ENCODE results near the gene NCOR2. TPM values are rescaled to one million over a fixed set of nuclear protein-coding genes. Genes with fewer than 3 reads are reported as not detected.

The NCOR2 gene
- total RNA-seq, 8 experiments from 2014 or later: 17.9 to 125 (median 24.7) TPM

- WGBS, 10 experiments: 20 to 88% (median 57%) methylated on average over 1 to 8 of the region's 10 CpGs; no CpG with 5 or more reads in 2 of the 10 experiments
- Histone ChIP-seq H3K27ac (no peak overlapping the region), H3K4me3 (no peak overlapping the region), H3K4me1 (replicated peaks in 1 of 2) (peaks cover 48 to 55% of the 10 kb centered on the region in 2 donors)
- in situ Hi-C loops (cut with MboI; ENCODE audit: low pct_unique_long_range_greater_than_20kb in 2 of 9, low sequenced_read_pairs in 9 of 9, unreplicated experiment in 9 of 9): loop anchor here in 7 of 9 experiments (25.0 kb wide), 2 partner anchors 176 to 201 kb away; no protein-coding TSS in a partner anchor
- ATAC-seq (replicated peaks in 6 of 8): no peak
Observed at GRCh38 chr12:124561231-124561630, 6.2 kb downstream of the NCOR2 start.

GRCh38 chr12:124560146-124560890, 7.1 kb downstream of the NCOR2 start:
- H3K4me1 ChIP-seq (replicated peaks in 1 of 2): peaks cover 48 to 55% of the 10 kb centered on the region in 2 donors
- WGBS, 10 experiments: 1 to 100% (median 67%) methylated on average over 1 to 20 of the region's 21 CpGs
- no peak overlapping the region for H3K27ac ChIP-seq
- no peak overlapping the region for H3K4me3 ChIP-seq
- ATAC-seq (replicated peaks in 6 of 8): peak in 2 of 8 experiments; percentile 12 to 71
- in situ Hi-C loops (cut with MboI; ENCODE audit: low pct_unique_long_range_greater_than_20kb in 2 of 9, low sequenced_read_pairs in 9 of 9, unreplicated experiment in 9 of 9): loop anchor here in 7 of 9 experiments (25.0 kb wide), 2 partner anchors 177 to 202 kb away; no protein-coding TSS in a partner anchor

DNA sequence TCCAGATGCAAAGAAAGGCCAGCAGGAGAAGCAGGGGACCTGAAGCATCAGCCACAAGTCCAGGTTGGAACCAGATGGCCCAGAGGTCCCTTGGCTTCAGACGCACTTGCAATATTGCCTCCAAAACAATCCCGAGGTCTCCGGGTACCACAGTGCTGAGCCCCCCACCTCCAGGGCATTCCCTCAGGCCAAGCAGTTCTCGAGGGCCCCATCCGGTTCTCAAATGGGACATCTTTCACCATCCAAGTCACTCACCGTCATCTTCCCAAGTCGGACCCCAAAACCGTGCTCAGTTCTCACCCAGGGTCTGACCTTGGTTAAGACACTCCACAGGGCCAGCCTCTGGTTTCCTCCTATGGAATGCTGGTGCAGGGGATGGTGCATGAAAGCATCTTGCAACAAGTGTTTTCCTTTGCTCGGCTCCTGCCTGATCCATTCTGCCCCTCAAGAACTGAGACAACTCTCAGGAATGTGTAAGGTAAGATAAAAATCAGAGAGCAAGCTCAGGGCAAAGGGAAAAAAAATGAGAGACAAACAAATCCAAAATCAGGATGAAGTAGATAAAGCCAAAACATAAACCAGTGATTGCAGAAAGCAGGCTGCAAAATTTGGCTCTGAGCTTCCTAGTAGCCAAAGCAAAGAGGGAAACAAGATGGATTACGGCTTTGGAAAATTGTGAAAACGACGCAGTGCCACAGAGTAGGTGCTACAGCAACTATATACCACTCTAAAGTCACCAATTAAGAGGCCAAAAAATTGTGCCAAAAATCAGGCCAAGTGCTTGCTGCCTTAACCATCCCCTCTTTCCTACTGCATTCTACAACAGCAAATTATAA, 8.0 kb downstream of the NCOR2 start:
- no peak for ATAC-seq (replicated peaks in 6 of 8)
- in situ Hi-C loops (cut with MboI; ENCODE audit: low pct_unique_long_range_greater_than_20kb in 2 of 9, low sequenced_read_pairs in 9 of 9, unreplicated experiment in 9 of 9): loop anchor here in 7 of 9 experiments (25.0 kb wide), 2 partner anchors 178 to 203 kb away; no protein-coding TSS in a partner anchor

GRCh38 chr12:124558313-124558712, 9.1 kb downstream of the NCOR2 start:
- Histone ChIP-seq H3K27ac (peak overlapping the region; percentile 72 to 75), H3K4me1 (replicated peaks in 1 of 2) (peaks cover 39 to 42% of the 10 kb centered on the region in 2 donors), H3K4me3 (no peak overlapping the region)
- peak in 5 of 8 experiments; percentile 18 to 46 (median 26) for ATAC-seq (replicated peaks in 6 of 8)
- no CpG with 5 or more reads among the region's 8 CpGs for WGBS, 10 experiments
- in situ Hi-C loops (cut with MboI; ENCODE audit: low pct_unique_long_range_greater_than_20kb in 2 of 9, low sequenced_read_pairs in 9 of 9, unreplicated experiment in 9 of 9): loop anchor here in 7 of 9 experiments (25.0 kb wide), 2 partner anchors 179 to 204 kb away; no protein-coding TSS in a partner anchor

More for the DNA sequence above, 8.0 kb downstream of the NCOR2 start:
- 58 to 100% (median 87%) methylated on average over 1 to 10 of the region's 12 CpGs for WGBS, 10 experiments
- Histone ChIP-seq H3K4me1 (replicated peaks in 1 of 2) (peaks cover 46 to 51% of the 10 kb centered on the region in 2 donors), H3K4me3 (no peak overlapping the region), H3K27ac (no peak overlapping the region)

DNA sequence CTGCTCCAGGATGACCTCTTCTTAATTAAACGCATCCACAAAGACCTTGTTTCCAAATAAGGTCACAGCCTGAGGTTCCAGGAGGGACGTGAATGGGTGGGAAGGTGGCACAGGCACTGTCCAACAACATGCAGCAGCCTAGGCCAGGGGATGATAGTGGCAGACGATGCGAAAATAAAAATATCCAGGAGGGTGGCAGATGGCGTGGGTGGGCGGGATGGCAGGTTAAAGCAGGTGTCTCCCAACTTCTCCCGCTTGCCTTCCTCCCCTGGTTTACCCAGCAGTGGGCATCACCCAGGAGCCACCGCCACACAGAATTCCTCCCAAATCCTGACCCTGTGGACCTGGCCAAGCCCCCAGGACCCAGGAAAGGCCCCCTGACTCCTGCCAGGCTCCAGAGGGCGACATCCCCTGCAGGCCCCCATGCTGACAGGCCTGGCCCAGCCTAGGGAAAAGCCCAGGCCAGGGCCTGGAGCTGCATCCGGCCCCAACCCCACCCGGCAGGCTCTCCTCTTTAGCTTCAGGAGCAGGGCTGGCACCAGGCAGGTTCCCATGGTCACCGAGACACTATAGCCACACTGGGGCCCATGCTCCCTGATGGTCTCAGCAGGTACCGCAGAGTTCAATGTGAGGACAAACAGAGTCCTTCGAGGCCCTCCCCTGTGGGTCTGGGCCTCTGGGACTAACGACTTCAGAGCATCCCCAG, 9.7 kb downstream of the NCOR2 start:
- peak in 5 of 8 experiments; percentile 90 to 98 (median 94) for ATAC-seq (replicated peaks in 6 of 8)
- Histone ChIP-seq H3K4me3 (no peak overlapping the region), H3K27ac (peak overlapping the region; percentile 72 to 75), H3K4me1 (replicated peaks in 1 of 2) (peaks cover 39 to 40% of the 10 kb centered on the region in 2 donors)
- WGBS, 10 experiments: 10 to 81% (median 40%) methylated on average over 1 to 4 of the region's 15 CpGs; no CpG with 5 or more reads in 3 of the 10 experiments
- in situ Hi-C loops (cut with MboI; ENCODE audit: low pct_unique_long_range_greater_than_20kb in 2 of 9, low sequenced_read_pairs in 9 of 9, unreplicated experiment in 9 of 9): loop anchor here in 7 of 9 experiments (25.0 kb wide), 2 partner anchors 180 to 205 kb away; no protein-coding TSS in a partner anchor

DNA sequence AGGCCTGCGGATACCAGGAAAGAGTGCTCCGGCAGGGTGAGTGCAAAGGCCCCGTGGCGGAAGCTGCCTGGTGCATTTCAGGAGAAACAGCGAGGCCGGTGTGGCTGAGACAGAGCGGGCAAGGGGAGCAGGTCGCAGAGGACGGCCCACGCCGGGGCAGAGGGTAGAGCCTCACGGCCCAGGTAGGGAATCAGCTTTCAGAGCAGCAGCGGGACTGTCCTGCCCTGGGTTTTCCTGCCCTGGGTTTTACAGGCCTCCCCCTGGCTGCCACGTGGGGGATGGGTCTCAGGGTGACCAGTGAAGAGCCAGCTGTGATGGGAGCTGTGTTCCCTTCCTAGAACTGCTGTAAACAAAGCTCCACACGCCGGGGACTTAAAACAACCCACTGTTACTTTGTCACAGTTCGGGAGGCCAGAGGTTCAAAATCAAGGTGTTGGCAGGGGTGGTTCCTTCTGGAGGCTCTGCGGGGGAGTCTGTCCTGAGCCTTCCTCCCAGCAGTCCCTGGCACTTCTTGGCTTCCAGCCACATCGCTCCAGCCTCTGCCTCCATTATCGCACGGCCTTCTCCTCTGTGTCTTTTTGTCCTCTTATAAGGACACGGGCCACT, 10.4 kb downstream of the NCOR2 start:
- Histone ChIP-seq H3K4me3 (no peak overlapping the region), H3K27ac (peak overlapping the region; percentile 72 to 75), H3K4me1 (replicated peaks in 1 of 2) (peaks cover 34 to 39% of the 10 kb centered on the region in 2 donors)
- in situ Hi-C loops (cut with MboI; ENCODE audit: low pct_unique_long_range_greater_than_20kb in 2 of 9, low sequenced_read_pairs in 9 of 9, unreplicated experiment in 9 of 9): loop anchor here in 7 of 9 experiments (25.0 kb wide), 2 partner anchors 180 to 205 kb away; no protein-coding TSS in a partner anchor
- peak in 4 of 8 experiments; percentile 4 to 11 (median 8) for ATAC-seq (replicated peaks in 6 of 8)
- 71 to 95% (median 80%) methylated on average over 2 to 14 of the region's 22 CpGs; no CpG with 5 or more reads in 2 of the 10 experiments for WGBS, 10 experiments

DNA sequence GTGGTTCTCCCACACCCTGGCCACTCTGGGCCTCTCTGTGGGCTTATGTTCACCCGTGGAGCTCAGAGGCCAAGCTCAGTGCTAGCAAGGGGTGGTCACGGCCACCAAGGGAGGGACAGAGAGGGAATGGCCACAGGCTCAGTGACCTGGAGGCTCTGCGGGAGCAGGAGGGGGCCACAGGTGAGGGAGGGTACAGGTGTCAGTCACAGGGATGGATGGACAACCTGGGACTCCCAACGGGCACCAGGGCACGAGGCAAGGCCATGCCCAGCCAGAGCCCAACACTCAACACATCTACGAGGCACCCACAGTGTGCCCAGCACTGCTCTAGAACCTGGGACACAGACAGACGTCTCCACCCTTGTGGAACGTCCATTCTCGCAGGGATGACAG, 11.3 kb downstream of the NCOR2 start:
- in situ Hi-C loops (cut with MboI; ENCODE audit: low pct_unique_long_range_greater_than_20kb in 2 of 9, low sequenced_read_pairs in 9 of 9, unreplicated experiment in 9 of 9): loop anchor here in 7 of 9 experiments (25.0 kb wide), 2 partner anchors 181 to 206 kb away; no protein-coding TSS in a partner anchor
- no peak overlapping the region for H3K27ac ChIP-seq
- ATAC-seq (replicated peaks in 6 of 8): no peak
- no peak overlapping the region for H3K4me3 ChIP-seq
- 90 to 100% (median 100%) methylated on average over 1 to 3 of the region's 9 CpGs; no CpG with 5 or more reads in 7 of the 10 experiments for WGBS, 10 experiments
- peaks cover 40 to 42% of the 10 kb centered on the region in 2 donors for H3K4me1 ChIP-seq (replicated peaks in 1 of 2)

GRCh38 chr12:124555168-124556073, 12.0 kb downstream of the NCOR2 start:
- no peak overlapping the region for H3K27ac ChIP-seq
- ATAC-seq (replicated peaks in 6 of 8): no peak
- in situ Hi-C loops (cut with MboI; ENCODE audit: low pct_unique_long_range_greater_than_20kb in 2 of 9, low sequenced_read_pairs in 9 of 9, unreplicated experiment in 9 of 9): loop anchor here in 7 of 9 experiments (25.0 kb wide), 2 partner anchors 182 to 207 kb away; no protein-coding TSS in a partner anchor
- 89 to 100% (median 93%) methylated on average over 1 to 9 of the region's 28 CpGs; no CpG with 5 or more reads in 6 of the 10 experiments for WGBS, 10 experiments
- H3K4me3 ChIP-seq: no peak overlapping the region
- H3K4me1 ChIP-seq (replicated peaks in 1 of 2): peaks cover 40 to 43% of the 10 kb centered on the region in 2 donors

DNA sequence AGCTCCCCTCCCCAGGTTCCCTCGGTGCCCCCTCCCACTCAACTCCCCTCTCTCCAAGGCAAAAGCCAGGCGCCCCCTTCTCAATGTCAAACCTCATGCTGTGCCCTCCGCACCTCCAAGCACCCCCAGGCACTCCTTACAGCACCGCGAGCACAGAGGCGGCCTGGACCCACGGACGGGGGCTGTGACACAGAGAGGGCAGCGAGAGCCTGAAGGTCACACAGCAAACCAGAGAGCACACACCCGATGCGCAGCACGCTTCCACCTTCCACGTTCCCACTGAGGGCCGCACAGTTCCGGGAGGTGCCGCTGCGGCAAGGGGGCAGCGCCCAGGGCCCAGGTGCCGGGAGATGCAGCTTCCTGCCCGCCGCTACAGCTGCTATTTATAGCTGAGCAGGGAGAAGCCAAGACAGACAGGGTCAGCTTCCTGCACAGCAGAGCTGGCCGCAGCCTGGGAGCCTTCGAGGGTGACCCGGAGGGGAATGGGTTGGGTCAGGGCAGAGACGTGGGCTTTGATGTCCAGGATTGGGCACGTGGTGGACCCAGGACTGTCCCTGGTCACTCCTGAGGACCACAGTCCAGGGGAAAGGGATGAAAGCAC, 12.9 kb downstream of the NCOR2 start:
- in situ Hi-C loops (cut with MboI; ENCODE audit: low pct_unique_long_range_greater_than_20kb in 2 of 9, low sequenced_read_pairs in 9 of 9, unreplicated experiment in 9 of 9): loop anchor here in 7 of 9 experiments (25.0 kb wide), 2 partner anchors 183 to 208 kb away; no protein-coding TSS in a partner anchor
- Histone ChIP-seq H3K27ac (no peak overlapping the region), H3K4me3 (no peak overlapping the region), H3K4me1 (replicated peaks in 1 of 2) (peaks cover 46 to 49% of the 10 kb centered on the region in 2 donors)
- ATAC-seq (replicated peaks in 6 of 8): no peak
- WGBS, 10 experiments: 76 to 100% (median 100%) methylated on average over 1 to 6 of the region's 26 CpGs; no CpG with 5 or more reads in 7 of the 10 experiments

DNA sequence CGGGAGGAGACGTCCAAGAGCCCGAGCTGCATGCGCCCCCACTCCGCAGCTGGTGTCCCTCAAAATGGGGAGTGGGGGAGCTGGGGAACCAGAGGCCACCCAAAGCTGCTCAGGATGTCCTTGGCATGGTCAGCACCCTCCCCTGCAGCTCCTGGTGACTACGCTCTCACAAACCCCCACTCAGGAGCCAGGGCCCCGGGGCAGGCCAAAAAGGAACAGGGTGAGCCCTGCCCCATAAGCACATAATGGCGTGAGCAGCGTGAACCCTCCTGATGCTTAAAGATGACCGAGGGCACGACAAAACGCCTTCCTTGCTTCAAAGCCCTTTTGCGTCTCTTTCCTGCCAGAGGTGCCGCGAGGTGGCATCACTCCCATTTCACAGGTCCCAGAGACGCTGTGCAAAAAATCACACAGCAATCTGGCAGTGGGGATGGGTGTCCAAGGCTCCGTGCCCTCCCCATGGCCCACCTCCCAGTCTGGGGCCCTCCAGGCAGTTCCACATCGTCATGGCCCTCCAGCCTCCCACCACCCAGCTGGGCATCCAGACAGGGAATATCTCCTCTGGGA, 13.5 kb downstream of the NCOR2 start:
- peaks cover 51 to 55% of the 10 kb centered on the region in 2 donors for H3K4me1 ChIP-seq (replicated peaks in 1 of 2)

More for the DNA sequence above, 13.5 kb downstream of the NCOR2 start:
- no peak overlapping the region for H3K4me3 ChIP-seq
- no peak overlapping the region for H3K27ac ChIP-seq
- WGBS, 10 experiments: 93 to 100% (median 100%) methylated on average over 2 to 4 of the region's 18 CpGs; no CpG with 5 or more reads in 7 of the 10 experiments
- in situ Hi-C loops (cut with MboI; ENCODE audit: low pct_unique_long_range_greater_than_20kb in 2 of 9, low sequenced_read_pairs in 9 of 9, unreplicated experiment in 9 of 9): loop anchor here in 7 of 9 experiments (25.0 kb wide), 2 partner anchors 183 to 208 kb away; no protein-coding TSS in a partner anchor
- ATAC-seq (replicated peaks in 6 of 8): no peak

Data from motor neuron (in vitro differentiated cells).